ENCODE data around the gene LRRC55. TPM values are rescaled to one million over a fixed set of nuclear protein-coding genes. Genes with fewer than 3 reads are reported as not detected.

LRRC55 gene, protein sequence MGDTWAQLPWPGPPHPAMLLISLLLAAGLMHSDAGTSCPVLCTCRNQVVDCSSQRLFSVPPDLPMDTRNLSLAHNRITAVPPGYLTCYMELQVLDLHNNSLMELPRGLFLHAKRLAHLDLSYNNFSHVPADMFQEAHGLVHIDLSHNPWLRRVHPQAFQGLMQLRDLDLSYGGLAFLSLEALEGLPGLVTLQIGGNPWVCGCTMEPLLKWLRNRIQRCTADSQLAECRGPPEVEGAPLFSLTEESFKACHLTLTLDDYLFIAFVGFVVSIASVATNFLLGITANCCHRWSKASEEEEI
- not detected in 2 replicates for total RNA-seq

DNA sequence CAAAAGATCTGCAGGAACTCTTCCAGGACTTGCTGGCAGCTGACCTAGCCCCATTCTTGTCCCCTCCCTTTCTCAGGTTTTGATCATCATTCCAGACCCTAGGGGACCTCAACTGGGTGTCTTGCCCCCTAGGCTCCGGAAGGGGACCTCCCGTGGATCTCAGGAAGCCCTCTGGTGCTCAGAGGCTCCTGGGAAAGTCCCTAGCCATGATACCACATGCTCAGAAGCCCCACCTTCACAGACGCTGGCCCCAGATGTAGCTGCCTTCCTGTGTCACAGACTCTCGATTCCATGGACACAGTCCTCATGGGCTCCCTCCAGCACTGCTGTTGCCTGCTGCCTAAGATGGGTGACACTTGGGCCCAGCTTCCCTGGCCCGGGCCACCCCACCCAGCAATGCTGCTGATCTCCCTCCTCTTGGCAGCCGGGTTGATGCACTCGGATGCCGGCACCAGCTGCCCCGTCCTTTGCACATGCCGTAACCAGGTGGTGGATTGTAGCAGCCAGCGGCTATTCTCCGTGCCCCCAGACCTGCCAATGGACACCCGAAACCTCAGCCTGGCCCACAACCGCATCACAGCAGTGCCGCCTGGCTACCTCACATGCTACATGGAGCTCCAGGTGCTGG, at the start of gene LRRC55:
TSS of gene LRRC55 (plus strand) at position 276 of the 628 bp plus-strand sequence. CDS start at position 346, 70 bp downstream.
- H3K27ac Mint-ChIP-seq, result no peak within 1 kb of the TSS
- H3K4me1 Mint-ChIP-seq (ENCODE audit: low read depth), result no peaks in the 10 kb centered on the region
- intact Hi-C loops (cut with micrococcal nuclease), result no loop called here
- peaks cover 21% of the 10 kb centered on the region for H3K27me3 Mint-ChIP-seq (ENCODE audit: insufficient read depth)
- H3K9me3 Mint-ChIP-seq, result no peaks in the 10 kb centered on the region
- H3K36me3 Mint-ChIP-seq (ENCODE audit: low read depth), result no peaks in the 10 kb centered on the region
- no peak within 1 kb of the TSS for H3K4me3 Mint-ChIP-seq
- no peak for DNase-seq (ENCODE audit: low spot score)

DNA sequence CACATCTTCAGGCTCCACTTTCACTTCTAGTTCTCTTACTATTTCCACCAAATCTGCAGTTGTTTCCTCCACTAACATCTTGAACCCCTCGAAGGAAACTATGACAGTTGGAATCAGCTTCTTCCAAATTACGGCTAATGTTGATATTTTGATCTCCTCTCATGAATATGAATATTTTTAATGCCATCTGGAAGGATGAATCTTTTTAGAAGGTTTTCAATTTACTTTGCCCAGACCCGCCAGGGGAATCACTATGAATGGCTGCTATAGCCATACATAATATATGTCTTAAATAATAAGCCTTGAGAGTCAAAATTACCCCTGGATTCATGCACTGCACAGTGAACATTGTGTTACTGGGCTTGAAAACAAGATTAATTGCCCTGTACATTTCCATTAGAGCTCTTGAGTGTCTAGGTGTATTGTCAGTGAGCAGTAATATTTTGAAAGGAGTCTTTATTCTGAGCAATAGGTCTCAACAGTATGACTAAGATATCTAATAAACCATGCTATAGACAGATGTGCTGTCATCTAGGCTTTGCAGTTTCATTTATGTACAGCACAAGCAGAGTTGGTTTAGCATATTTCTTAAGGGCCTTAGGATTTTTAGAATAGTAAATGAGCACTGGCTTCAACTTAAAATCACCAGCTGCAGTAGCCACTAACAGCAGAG, 48.3 kb upstream of the LRRC55 start:
- Mint-ChIP-seq H3K27me3 (ENCODE audit: insufficient read depth) (peaks cover 5% of the 10 kb centered on the region), H3K9me3 (no peaks in the 10 kb centered on the region)
- intact Hi-C loops (cut with micrococcal nuclease), result loop anchor here (10.0 kb wide), 1 partner anchor 59 kb away; no protein-coding TSS in a partner anchor

DNA sequence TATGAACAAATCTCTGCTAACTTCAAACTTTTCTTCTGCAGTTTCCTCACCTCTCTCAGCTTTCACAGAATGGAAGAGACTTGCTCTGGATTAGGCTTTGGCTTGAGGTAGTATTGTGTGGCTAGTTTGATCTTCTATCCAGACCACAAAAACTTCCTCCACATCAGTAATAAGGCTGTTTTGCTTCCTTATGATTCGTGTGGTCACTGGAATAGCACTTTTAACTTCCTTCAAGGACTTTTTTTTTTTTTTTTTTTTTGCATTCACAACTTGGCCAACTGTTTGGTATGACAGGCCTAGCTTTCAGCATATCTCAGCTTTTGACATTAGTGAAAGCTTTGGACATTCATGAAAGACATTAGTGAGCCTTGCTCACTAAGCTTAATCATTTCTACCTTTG, 47.5 kb upstream of the LRRC55 start:
- Mint-ChIP-seq H3K9me3 (no peaks in the 10 kb centered on the region), H3K4me3 (no peak overlapping the region), H3K27ac (no peak overlapping the region), H3K27me3 (ENCODE audit: insufficient read depth) (peaks cover 5% of the 10 kb centered on the region), H3K36me3 (ENCODE audit: low read depth) (no peaks in the 10 kb centered on the region), H3K4me1 (ENCODE audit: low read depth) (no peaks in the 10 kb centered on the region)
- no peak for DNase-seq (ENCODE audit: low spot score)
- intact Hi-C loops (cut with micrococcal nuclease), result loop anchor here (10.0 kb wide), 1 partner anchor 59 kb away; no protein-coding TSS in a partner anchor

More for the DNA sequence above, 48.3 kb upstream of the LRRC55 start:
- H3K36me3 Mint-ChIP-seq (ENCODE audit: low read depth), result no peaks in the 10 kb centered on the region
- H3K4me1 Mint-ChIP-seq (ENCODE audit: low read depth), result no peaks in the 10 kb centered on the region
- no peak for DNase-seq (ENCODE audit: low spot score)
- no peak overlapping the region for H3K27ac Mint-ChIP-seq
- H3K4me3 Mint-ChIP-seq, result no peak overlapping the region

- intact Hi-C loops (cut with micrococcal nuclease), result loop anchor here (10.0 kb wide), 1 partner anchor 60 kb away; no protein-coding TSS in a partner anchor
- no peak overlapping the region for H3K27ac Mint-ChIP-seq
- DNase-seq (ENCODE audit: low spot score), result no peak
- H3K4me3 Mint-ChIP-seq, result no peak overlapping the region
- no peaks in the 10 kb centered on the region for H3K4me1 Mint-ChIP-seq (ENCODE audit: low read depth)
- H3K36me3 Mint-ChIP-seq (ENCODE audit: low read depth), result no peaks in the 10 kb centered on the region
- no peaks in the 10 kb centered on the region for H3K9me3 Mint-ChIP-seq
- peaks cover 5% of the 10 kb centered on the region for H3K27me3 Mint-ChIP-seq (ENCODE audit: insufficient read depth)
Measured at GRCh38 chr11:57135020-57135751, 46.6 kb upstream of the LRRC55 start.

DNA sequence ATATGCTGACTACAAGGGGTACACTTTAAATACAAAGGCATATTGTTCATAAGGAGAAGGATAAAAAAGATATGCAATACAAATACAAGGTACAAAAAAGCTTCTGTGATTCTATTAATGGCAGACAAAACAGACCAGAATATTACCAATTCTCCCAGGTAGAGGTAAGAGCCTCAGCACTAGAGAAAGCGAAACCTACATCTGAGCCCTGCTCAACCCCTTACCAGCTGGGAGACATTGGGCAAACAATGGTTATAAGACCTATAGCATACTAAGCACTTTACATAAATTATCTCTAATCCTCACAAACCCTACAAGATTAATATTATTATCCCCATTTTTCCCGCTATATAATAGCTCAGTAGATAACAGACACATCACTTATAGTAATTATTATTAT, 41.2 kb upstream of the LRRC55 start:
- Mint-ChIP-seq H3K4me3 (no peak overlapping the region), H3K9me3 (no peaks in the 10 kb centered on the region)
- intact Hi-C loops (cut with micrococcal nuclease), result no loop called here

DNA sequence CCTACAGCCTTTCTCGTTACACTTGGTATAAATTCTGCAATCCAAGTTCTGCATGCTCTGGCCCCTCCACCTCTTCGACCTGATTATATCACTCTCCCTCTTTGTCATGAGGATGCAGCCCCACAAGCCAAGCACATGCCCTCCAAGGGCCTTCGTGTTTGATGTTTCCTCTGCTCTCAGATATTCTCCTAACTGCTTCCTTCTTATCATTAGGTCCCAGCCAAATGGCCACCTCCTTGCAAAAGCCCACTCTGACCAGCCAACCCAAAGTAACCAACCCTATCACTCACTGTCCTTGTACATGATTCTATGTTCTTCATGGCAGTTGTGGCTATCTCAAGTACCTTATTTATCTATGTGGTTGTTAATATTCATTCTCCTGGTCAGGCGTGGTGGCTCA, 38.3 kb upstream of the LRRC55 start:
- H3K9me3 Mint-ChIP-seq, result no peaks in the 10 kb centered on the region
- intact Hi-C loops (cut with micrococcal nuclease), result no loop called here

More for the DNA sequence above, 41.2 kb upstream of the LRRC55 start:
- DNase-seq (ENCODE audit: low spot score), result no peak
- Mint-ChIP-seq H3K27ac (no peak overlapping the region), H3K36me3 (ENCODE audit: low read depth) (no peaks in the 10 kb centered on the region), H3K27me3 (ENCODE audit: insufficient read depth) (no peaks in the 10 kb centered on the region), H3K4me1 (ENCODE audit: low read depth) (no peaks in the 10 kb centered on the region)

GRCh38 chr11:57144075-57144474, 37.7 kb upstream of the LRRC55 start:
- no peak for DNase-seq (ENCODE audit: low spot score)
- Mint-ChIP-seq H3K4me3 (no peak overlapping the region), H3K36me3 (ENCODE audit: low read depth) (no peaks in the 10 kb centered on the region), H3K27me3 (ENCODE audit: insufficient read depth) (no peaks in the 10 kb centered on the region), H3K9me3 (no peaks in the 10 kb centered on the region), H3K4me1 (ENCODE audit: low read depth) (no peaks in the 10 kb centered on the region), H3K27ac (no peak overlapping the region)
- intact Hi-C loops (cut with micrococcal nuclease), result no loop called here

More for the DNA sequence above, 38.3 kb upstream of the LRRC55 start:
- no peaks in the 10 kb centered on the region for H3K4me1 Mint-ChIP-seq (ENCODE audit: low read depth)
- H3K36me3 Mint-ChIP-seq (ENCODE audit: low read depth), result no peaks in the 10 kb centered on the region
- no peak overlapping the region for H3K27ac Mint-ChIP-seq
- H3K4me3 Mint-ChIP-seq, result no peak overlapping the region
- DNase-seq (ENCODE audit: low spot score), result no peak
- H3K27me3 Mint-ChIP-seq (ENCODE audit: insufficient read depth), result no peaks in the 10 kb centered on the region

GRCh38 chr11:57144531-57145320, 37.0 kb upstream of the LRRC55 start:
- Mint-ChIP-seq H3K9me3 (no peaks in the 10 kb centered on the region), H3K36me3 (ENCODE audit: low read depth) (no peaks in the 10 kb centered on the region), H3K27ac (no peak overlapping the region), H3K4me1 (ENCODE audit: low read depth) (no peaks in the 10 kb centered on the region), H3K4me3 (no peak overlapping the region), H3K27me3 (ENCODE audit: insufficient read depth) (no peaks in the 10 kb centered on the region)
- intact Hi-C loops (cut with micrococcal nuclease), result no loop called here
- no peak for DNase-seq (ENCODE audit: low spot score)

DNA sequence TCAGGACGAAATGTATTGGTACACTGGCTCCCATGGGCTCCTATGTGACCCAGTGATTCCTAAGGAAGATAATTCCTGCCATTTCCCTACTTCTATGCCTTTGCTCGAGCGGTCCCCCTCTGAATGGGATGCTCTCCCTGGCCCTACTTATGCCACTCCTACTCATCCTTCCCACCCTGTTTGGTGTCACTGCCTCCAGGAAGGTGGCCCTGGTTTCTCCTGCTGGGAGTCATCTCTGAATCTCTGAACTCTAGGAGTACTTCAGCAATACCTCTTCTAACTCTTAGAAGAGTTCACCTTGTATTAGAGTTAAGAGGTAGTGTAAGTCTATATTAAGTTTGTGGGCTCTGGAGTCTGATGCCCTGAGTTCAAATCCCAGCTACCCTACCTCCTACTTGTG, 35.5 kb upstream of the LRRC55 start:
- H3K4me1 Mint-ChIP-seq (ENCODE audit: low read depth), result no peaks in the 10 kb centered on the region
- H3K27me3 Mint-ChIP-seq (ENCODE audit: insufficient read depth), result no peaks in the 10 kb centered on the region
- DNase-seq (ENCODE audit: low spot score), result no peak
- no peaks in the 10 kb centered on the region for H3K36me3 Mint-ChIP-seq (ENCODE audit: low read depth)
- H3K4me3 Mint-ChIP-seq, result no peak overlapping the region
- intact Hi-C loops (cut with micrococcal nuclease), result no loop called here
- no peaks in the 10 kb centered on the region for H3K9me3 Mint-ChIP-seq
- H3K27ac Mint-ChIP-seq, result no peak overlapping the region

DNA sequence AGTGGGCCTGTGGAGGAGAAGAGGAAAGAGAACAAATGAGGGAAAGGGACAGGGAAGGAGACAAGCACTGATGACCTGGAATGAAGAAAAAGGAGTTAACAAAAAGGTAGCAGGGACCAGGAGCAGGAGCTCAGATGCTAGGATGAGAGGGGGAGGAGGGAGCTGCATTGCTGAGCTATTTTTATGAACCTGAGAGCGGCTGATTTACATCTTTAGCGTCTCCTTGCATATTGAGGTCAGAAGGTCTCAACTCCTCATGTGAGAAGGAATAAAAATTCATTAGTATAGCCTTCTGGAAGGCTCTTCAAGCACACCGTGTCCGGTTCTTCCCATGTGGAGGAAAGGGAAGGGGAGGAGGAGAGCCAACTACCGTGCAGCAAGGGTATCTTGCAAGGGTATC, 33.1 kb upstream of the LRRC55 start:
- no peak for DNase-seq (ENCODE audit: low spot score)
- H3K27me3 Mint-ChIP-seq (ENCODE audit: insufficient read depth), result no peaks in the 10 kb centered on the region
- H3K27ac Mint-ChIP-seq, result no peak overlapping the region
- H3K4me3 Mint-ChIP-seq, result no peak overlapping the region
- intact Hi-C loops (cut with micrococcal nuclease), result no loop called here
- no peaks in the 10 kb centered on the region for H3K9me3 Mint-ChIP-seq
- H3K4me1 Mint-ChIP-seq (ENCODE audit: low read depth), result no peaks in the 10 kb centered on the region
- H3K36me3 Mint-ChIP-seq (ENCODE audit: low read depth), result no peaks in the 10 kb centered on the region

DNA sequence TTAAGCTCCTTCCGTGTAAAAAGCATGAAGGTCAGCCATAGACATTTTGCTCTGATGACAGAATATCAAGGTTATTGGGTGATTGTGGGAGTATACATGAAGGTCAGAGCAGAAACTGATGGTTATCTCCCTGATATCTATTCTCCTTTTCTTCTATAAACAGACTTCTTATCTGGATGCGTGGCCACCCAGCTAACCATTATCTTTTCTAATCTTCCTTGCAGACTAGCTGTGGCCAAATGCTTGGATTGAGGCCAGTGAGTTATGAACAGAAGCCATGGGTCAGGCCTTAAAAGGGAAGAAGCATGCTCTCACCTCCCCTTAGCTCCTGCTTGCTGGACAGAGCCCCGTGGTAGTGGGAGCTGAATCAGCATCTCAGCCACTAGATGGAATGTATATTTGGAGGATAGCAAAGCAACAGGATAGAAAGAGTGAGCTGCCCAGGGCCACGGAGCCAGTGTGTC, 31.3 kb upstream of the LRRC55 start:
- no peak overlapping the region for H3K27ac Mint-ChIP-seq

DNA sequence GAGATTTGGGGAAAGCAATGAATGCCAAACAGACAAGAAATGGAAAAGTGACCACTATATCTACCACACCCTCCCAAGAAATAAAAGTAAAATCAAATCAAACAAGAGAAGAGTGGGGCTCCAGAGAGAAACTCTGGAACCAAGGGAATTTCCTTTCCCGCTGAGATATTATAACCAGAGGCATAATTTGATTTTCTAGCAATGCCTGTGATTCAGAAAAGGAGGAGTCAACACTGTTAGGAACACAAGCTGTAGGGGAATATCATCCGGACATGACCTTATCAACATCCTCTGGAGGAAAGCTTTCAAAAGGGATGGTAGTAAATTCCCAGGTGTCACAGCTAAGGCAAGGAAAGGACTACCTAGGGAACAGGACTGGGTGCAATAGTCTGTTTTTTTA, 29.6 kb upstream of the LRRC55 start:
- H3K4me3 Mint-ChIP-seq, result no peak overlapping the region
- no peak overlapping the region for H3K27ac Mint-ChIP-seq
- H3K27me3 Mint-ChIP-seq (ENCODE audit: insufficient read depth), result peaks cover 2% of the 10 kb centered on the region
- no peaks in the 10 kb centered on the region for H3K36me3 Mint-ChIP-seq (ENCODE audit: low read depth)
- no peak for DNase-seq (ENCODE audit: low spot score)
- no peaks in the 10 kb centered on the region for H3K4me1 Mint-ChIP-seq (ENCODE audit: low read depth)
- intact Hi-C loops (cut with micrococcal nuclease), result no loop called here
- no peaks in the 10 kb centered on the region for H3K9me3 Mint-ChIP-seq

More for the DNA sequence above, 31.3 kb upstream of the LRRC55 start:
- DNase-seq (ENCODE audit: low spot score), result no peak
- H3K9me3 Mint-ChIP-seq, result no peaks in the 10 kb centered on the region
- intact Hi-C loops (cut with micrococcal nuclease), result no loop called here
- no peaks in the 10 kb centered on the region for H3K27me3 Mint-ChIP-seq (ENCODE audit: insufficient read depth)
- no peak overlapping the region for H3K4me3 Mint-ChIP-seq
- no peaks in the 10 kb centered on the region for H3K36me3 Mint-ChIP-seq (ENCODE audit: low read depth)
- no peaks in the 10 kb centered on the region for H3K4me1 Mint-ChIP-seq (ENCODE audit: low read depth)
